Neutrophil (primary cell): Measurements from ENCODE around the gene ARAP2.

Source experiments
- H3K27ac ChIP-seq: fragments of 200-600 bp; sonication (generic); 2 replicates; pipeline ENCODE4 v1.5.1; 2016; ENCODE audit warnings: mild to moderate bottlenecking, moderate library complexity
- H3K27me3 ChIP-seq: fragments of 200-600 bp; sonication (generic); 2 replicates; pipeline ENCODE4 v1.6.0; 2016; ENCODE audit warnings: mild to moderate bottlenecking
- H3K36me3 ChIP-seq: fragments of 200-600 bp; sonication (generic); 2 replicates; pipeline ENCODE4 v1.5.1; 2017
- H3K4me1 ChIP-seq, 2 experiments: fragments of 200-600 bp in 1 of 2; sonication (generic) in 1 of 2; 1 replicate in 1 of 2; 2 replicates in 1 of 2; pipeline versions ENCODE4 v1.5.1 to v1.6.1; 2013 to 2016; ENCODE audit warnings: low read depth in 1 of 2, low read length in 1 of 2, mild to moderate bottlenecking in 1 of 2, moderate library complexity in 1 of 2; ENCODE audit not compliant: control insufficient read depth in 1 of 2, insufficient read depth in 1 of 2
- H3K4me3 ChIP-seq, 2 experiments: fragments of 200-600 bp in 1 of 2; sonication (generic) in 1 of 2; 1 replicate in 1 of 2; 2 replicates in 1 of 2; pipeline ENCODE4 v1.5.1; 2013 to 2016; ENCODE audit warnings: low read depth in 1 of 2, low read length in 1 of 2, mild to moderate bottlenecking in 1 of 2, moderate library complexity in 1 of 2
- H3K9me3 ChIP-seq: fragments of 200-600 bp; sonication (generic); 2 replicates; pipeline ENCODE4 v1.5.1; 2016
- CTCF ChIP-seq: fragments of 200-600 bp; sonication (generic); IDR thresholded peaks from 2 replicates; pipeline ENCODE4 v1.5.1; 2016; ENCODE audit warnings: antibody characterized with exemption

Gene ARAP2

GRCh38 chr4:36141186-36141585, 103.1 kb downstream of the ARAP2 start:
- Histone ChIP-seq H3K27ac (no peak overlapping the region), H3K4me3 (no peak overlapping the region), H3K27me3 (no peaks in the 10 kb centered on the region), H3K36me3 (peaks cover 21% of the 10 kb centered on the region), H3K9me3 (no peaks in the 10 kb centered on the region), H3K4me1 (peaks cover 0 to 3% of the 10 kb centered on the region in 2 experiments)
- no peak for TF ChIP-seq CTCF

- peaks cover 14% of the 10 kb centered on the region for H3K36me3 ChIP-seq
- no peak overlapping the region for H3K4me3 ChIP-seq
- no peak overlapping the region for H3K27ac ChIP-seq
- TF ChIP-seq CTCF: no peak
- no peaks in the 10 kb centered on the region for H3K27me3 ChIP-seq
- no peaks in the 10 kb centered on the region for H3K9me3 ChIP-seq
- peaks cover 0 to 3% of the 10 kb centered on the region in 2 experiments for H3K4me1 ChIP-seq
Observed at GRCh38 chr4:36140421-36140820, 103.9 kb downstream of the ARAP2 start.

- Histone ChIP-seq H3K27ac (no peak overlapping the region), H3K27me3 (no peaks in the 10 kb centered on the region), H3K9me3 (no peaks in the 10 kb centered on the region), H3K36me3 (no peaks in the 10 kb centered on the region), H3K4me3 (no peak overlapping the region), H3K4me1 (peaks cover 10 to 16% of the 10 kb centered on the region in 2 experiments)
- TF ChIP-seq CTCF: no peak
Observed at GRCh38 chr4:36138220-36138619, 106.1 kb downstream of the ARAP2 start.

- no peaks in the 10 kb centered on the region for H3K9me3 ChIP-seq
- TF ChIP-seq CTCF: no peak
- no peaks in the 10 kb centered on the region for H3K36me3 ChIP-seq
- no peak overlapping the region for H3K4me3 ChIP-seq
- no peaks in the 10 kb centered on the region for H3K27me3 ChIP-seq
- H3K4me1 ChIP-seq: peaks cover 13 to 18% of the 10 kb centered on the region in 2 experiments
- H3K27ac ChIP-seq: no peak overlapping the region
Observed at GRCh38 chr4:36137336-36137735, 107.0 kb downstream of the ARAP2 start.

GRCh38 chr4:36133658-36134057, 110.7 kb downstream of the ARAP2 start:
- H3K4me3 ChIP-seq: no peak overlapping the region
- H3K9me3 ChIP-seq: no peaks in the 10 kb centered on the region
- no peak for TF ChIP-seq CTCF
- no peaks in the 10 kb centered on the region for H3K27me3 ChIP-seq
- H3K27ac ChIP-seq: peak overlapping the region; percentile 65
- peaks cover 21 to 29% of the 10 kb centered on the region in 2 experiments for H3K4me1 ChIP-seq
- H3K36me3 ChIP-seq: no peaks in the 10 kb centered on the region

- Histone ChIP-seq H3K4me1 (peaks cover 27 to 35% of the 10 kb centered on the region in 2 experiments), H3K27ac (peak overlapping the region; percentile 65), H3K4me3 (no peak overlapping the region), H3K9me3 (no peaks in the 10 kb centered on the region), H3K27me3 (no peaks in the 10 kb centered on the region), H3K36me3 (no peaks in the 10 kb centered on the region)
- no peak for TF ChIP-seq CTCF
Observed at GRCh38 chr4:36133086-36133485, 111.2 kb downstream of the ARAP2 start.
